Epidermal melanocyte (primary cell): ENCODE data around the gene NFU1.

Source experiments
- DNase-seq: peaks from one replicate; pipeline ENCODE4 v3.0.0; 2011; ENCODE audit warnings: low spot score; ENCODE audit not compliant: insufficient read length

Gene NFU1

GRCh38 chr2:69436938-69437750 lies at the start of gene NFU1:
Gene NFU1, minus strand, starts transcription at chr2:69437435. Its CDS starts 13 bp downstream, at chr2:69437422.
- DNase-seq, result peak; percentile 96

- no peak for DNase-seq
Measured at GRCh38 chr2:69483696-69484095, 46.5 kb upstream of the NFU1 start.

DNA sequence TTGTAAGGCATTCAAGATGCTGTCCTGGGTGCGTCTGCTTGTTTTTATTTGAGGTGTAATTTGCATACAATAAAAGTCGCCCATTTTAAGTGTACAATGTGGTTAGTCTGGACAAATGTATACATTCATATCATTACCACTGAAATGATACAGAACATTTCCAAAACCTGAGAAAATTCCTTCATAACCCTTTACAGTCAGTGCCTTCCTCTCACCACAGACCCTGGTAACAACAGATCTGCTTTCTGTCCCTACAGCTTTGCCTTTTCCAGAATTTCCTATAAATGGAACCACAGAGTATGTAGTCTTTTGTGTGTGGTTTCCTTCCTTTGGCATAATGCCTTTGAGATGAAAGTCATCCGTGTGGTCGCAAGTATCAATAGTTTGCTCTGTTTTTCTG lies 45.8 kb upstream of the NFU1 start:
- DNase-seq, result no peak

GRCh38 chr2:69482471-69482870 lies 45.2 kb upstream of the NFU1 start:
- no peak for DNase-seq

DNA sequence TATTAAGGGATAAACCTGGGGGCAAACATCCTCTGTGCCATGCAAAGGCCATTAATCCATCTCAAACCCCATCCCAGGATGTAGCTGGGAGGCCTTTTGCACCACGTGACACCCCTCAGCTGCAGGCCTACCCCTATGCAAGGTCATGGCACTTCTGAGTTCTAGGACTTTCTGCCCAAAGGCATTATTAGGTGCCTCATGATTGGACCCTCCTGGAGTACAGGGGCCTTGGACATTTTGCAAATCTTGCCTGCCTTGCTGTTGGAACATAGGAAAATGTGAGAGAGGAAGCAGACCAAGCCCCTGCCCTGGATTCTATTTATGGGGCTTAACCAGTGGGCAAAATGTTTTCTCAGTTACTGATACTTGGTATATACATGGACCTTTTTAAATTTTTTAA lies 44.2 kb upstream of the NFU1 start:
- DNase-seq, result no peak

- DNase-seq, result no peak
Measured at GRCh38 chr2:69477627-69478026, 40.4 kb upstream of the NFU1 start.

GRCh38 chr2:69474688-69475087 lies 37.5 kb upstream of the NFU1 start:
- no peak for DNase-seq

GRCh38 chr2:69471793-69472192 lies 34.6 kb upstream of the NFU1 start:
- no peak for DNase-seq

DNA sequence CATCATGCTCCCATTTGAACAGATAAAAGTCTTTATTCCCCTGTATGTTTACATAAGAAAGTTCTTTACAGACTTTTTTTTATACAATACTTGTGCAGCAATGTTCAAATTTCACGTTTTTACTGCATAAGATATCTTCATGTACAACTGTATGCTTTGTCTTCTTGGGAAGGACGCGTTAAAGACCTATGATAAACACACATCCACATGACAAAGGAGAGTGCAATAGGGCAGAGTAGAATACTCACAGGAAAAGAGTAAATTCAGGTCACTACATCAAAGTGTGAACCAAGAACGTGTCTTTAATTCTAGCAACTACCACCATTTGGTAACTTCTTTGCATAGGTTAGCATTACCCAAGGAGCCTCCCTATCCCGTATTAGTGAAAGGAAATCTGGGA lies 33.7 kb upstream of the NFU1 start:
- no peak for DNase-seq

- DNase-seq, result no peak
Measured at GRCh38 chr2:69469784-69470183, 32.5 kb upstream of the NFU1 start.

GRCh38 chr2:69469375-69469774 lies 32.1 kb upstream of the NFU1 start:
- DNase-seq, result no peak

DNA sequence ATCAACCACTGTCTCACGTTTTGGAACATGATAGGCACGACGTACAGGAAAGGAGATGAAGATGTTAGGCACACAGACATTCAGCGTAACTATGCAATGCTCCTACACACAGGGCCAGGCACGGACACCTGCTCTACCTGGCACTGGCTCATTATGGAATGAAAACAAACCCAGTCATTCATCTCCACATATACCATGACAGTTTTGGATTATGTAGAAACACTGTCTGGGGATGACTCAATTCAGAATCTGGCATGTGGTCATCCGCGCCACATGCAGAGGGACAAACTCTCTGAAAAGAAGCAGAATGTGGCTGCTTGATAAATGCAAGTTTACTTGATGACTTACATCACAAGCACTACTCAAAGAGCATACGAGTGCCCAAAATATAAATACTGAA lies 29.5 kb upstream of the NFU1 start:
- no peak for DNase-seq

DNA sequence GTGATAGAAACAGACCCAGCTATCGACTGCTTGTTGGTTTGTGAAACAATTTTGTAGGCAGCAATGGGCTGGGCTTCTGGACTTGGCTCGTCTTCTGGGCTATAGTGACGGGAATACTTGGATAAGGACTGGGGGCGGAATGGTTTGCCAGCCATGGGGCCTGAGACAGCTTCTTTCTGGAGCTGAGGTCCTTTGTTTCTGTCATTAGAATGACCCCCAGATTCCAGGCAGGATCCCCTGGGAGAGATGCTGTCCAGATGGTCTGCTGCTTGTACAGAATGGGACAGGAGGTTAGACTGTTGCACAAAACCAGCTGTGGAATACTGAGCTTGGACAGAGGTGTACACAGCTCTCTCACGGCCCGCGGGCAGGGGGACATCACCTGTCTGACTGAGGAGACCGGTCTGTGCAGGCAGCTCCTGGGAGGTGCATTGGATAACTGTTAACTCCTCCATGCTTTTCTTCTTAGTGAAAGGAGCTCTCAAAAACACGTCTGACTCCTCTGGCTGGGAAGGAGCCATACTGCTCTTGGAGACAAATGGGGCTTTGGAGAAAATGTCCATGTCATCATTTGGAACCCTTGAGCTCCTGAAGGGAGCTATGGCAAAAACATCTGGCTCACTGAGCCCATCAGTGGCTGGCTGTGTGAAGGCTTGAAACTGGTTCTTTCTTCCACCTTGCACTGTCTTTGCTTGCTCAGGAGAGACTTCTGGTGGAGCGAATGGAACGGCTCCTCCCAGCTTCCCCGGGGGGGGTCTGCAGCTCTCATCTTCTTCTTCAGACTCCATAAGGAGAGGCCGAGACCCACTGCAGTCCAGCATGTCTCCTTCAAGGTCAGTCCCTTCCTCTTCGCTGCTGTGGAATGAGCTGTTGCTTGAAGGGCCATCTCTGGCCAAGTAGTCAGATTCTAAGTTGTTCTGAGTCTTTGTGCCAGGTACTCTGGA lies 28.6 kb upstream of the NFU1 start:
- no peak for DNase-seq

- no peak for DNase-seq
Measured at GRCh38 chr2:69464575-69464974, 27.3 kb upstream of the NFU1 start.

- no peak for DNase-seq
Measured at GRCh38 chr2:69462780-69463179, 25.5 kb upstream of the NFU1 start.

DNA sequence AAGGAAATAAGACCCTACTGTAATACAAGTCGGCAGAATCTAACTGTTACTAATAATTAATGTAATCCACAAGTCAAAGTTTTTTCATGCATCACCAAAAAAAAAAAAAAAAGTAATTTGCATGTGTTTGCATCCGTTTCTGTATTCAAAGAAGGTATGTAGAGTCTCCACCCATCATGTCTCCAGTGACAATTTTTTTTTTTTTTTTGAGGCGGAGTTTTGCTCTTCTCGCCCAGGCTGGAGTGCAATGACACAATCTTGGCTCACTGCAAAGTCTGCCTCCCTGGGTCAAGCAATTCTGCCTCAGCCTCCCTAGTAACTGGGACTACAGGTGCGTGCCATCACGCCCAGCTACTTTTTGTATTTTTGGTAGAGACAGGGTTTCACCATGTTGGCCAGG lies 24.2 kb upstream of the NFU1 start:
- DNase-seq, result no peak

DNA sequence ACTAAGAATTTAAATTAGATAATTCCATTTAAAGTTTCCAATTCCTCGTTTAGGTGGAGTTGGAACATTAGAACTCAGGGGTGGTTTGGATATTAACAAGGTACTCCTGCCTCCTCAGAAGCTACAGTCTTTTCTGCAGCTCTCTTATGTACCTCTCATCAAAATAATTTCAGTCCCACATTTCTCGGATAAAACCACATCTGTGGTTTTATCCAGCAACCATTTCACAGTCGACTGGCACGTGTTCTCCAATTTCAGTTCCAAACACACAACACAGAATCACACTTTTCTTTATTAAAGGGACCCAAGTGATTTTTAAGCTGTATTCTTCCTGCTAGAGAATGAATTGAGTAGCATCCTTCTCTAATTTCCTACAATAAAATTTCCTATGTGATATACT lies 22.7 kb upstream of the NFU1 start:
- no peak for DNase-seq

GRCh38 chr2:69456950-69457445 lies 19.8 kb upstream of the NFU1 start:
- no peak for DNase-seq

GRCh38 chr2:69456154-69456553 lies 18.9 kb upstream of the NFU1 start:
- DNase-seq, result no peak

DNA sequence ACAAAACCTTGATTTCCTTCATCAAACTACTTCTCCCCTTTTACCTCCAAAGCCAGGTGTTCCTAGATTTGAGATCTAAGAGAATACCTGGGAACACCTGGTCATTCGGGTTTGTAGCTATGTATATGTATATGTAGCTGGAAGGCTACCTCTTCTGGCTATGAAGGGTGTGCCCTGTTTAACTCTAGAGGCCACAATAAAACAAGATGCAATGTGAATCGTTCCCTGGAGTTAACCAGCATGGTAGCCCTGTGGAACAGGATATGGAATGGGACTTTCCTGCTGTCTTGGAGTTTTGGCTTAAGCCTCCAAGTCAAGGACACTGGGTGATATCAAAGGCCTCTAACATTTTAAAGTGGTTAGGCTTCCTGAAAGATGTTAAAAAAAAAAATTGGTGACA lies 17.7 kb upstream of the NFU1 start:
- DNase-seq, result no peak

DNA sequence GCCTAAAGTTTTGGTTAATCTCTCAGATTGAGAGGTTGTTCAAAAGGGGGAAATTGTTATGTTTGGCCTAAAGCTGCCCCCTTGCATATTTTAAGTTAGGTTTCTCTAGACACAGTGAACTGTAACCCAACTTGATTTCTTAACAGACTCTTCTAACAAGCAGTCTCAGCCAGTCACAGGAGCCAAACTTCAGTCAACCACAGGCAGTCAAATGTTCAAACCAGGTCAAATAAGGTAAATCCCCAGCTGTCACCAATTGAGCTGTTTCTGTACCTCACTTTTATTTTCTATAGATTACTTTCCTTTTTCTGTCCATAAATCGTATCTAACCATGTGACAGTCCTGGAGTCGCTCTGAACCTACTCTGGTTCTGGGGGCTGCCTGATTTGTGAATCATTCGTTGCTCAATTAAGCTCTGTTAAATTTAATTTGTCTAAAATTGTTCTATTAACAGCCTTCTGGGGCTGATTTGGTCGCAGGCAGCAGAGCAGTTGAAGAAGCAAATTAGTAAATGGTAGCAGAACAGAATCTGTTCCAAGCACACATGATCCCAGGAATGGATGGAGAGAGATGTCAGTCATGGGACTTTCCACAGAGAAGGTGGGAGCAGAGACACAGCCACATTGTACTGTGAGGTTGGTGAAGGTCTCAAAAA lies 16.4 kb upstream of the NFU1 start:
- no peak for DNase-seq

- DNase-seq, result no peak
Measured at GRCh38 chr2:69452687-69453086, 15.5 kb upstream of the NFU1 start.
